GM19240 (cell line): ENCODE data around the gene NCBP2L.
A peak's percentile ranks its signal among the peaks of the same experiment; 100 is the strongest.

Experiments
- DNase-seq: peaks from one replicate; pipeline ENCODE4 v3.0.0; 2011; ENCODE audit warnings: low spot score; ENCODE audit not compliant: insufficient read length

NCBP2L gene

GRCh38 chrX:107752043-107752442, 25.5 kb upstream of the NCBP2L start:
- DNase-seq: no peak

GRCh38 chrX:107752714-107753113, 24.8 kb upstream of the NCBP2L start:
- DNase-seq: no peak

- DNase-seq: no peak
Measured at GRCh38 chrX:107753187-107753586, 24.3 kb upstream of the NCBP2L start.

GRCh38 chrX:107755721-107756120, 21.8 kb upstream of the NCBP2L start:
- DNase-seq: no peak

GRCh38 chrX:107758231-107758766, 19.2 kb upstream of the NCBP2L start:
- no peak for DNase-seq

GRCh38 chrX:107760304-107761077, 17.0 kb upstream of the NCBP2L start:
- DNase-seq: no peak

- DNase-seq: no peak
Measured at GRCh38 chrX:107763647-107764046, 13.9 kb upstream of the NCBP2L start.

- no peak for DNase-seq
Measured at GRCh38 chrX:107764845-107765608, 12.5 kb upstream of the NCBP2L start.

GRCh38 chrX:107766470-107767150, 10.9 kb upstream of the NCBP2L start:
- no peak for DNase-seq

- DNase-seq: no peak
Measured at GRCh38 chrX:107768051-107768450, 9.5 kb upstream of the NCBP2L start.

GRCh38 chrX:107769581-107770317, 7.8 kb upstream of the NCBP2L start:
- no peak for DNase-seq

GRCh38 chrX:107773206-107773605, 4.3 kb upstream of the NCBP2L start:
- no peak for DNase-seq

GRCh38 chrX:107773906-107774435, 3.6 kb upstream of the NCBP2L start:
- DNase-seq: no peak

GRCh38 chrX:107775000-107775733, 2.4 kb upstream of the NCBP2L start:
- no peak for DNase-seq

- peak; percentile 27 for DNase-seq
Measured at GRCh38 chrX:107775734-107776511, 1.6 kb upstream of the NCBP2L start, which contains the start of gene TSC22D3. Gene TSC22D3, minus strand, starts transcription at chrX:107775787. Its CDS starts 368 bp downstream, at chrX:107775419.

- DNase-seq: peak; percentile 65
Measured at GRCh38 chrX:107776649-107777535, 641 bp upstream of the NCBP2L start.

GRCh38 chrX:107780525-107780924, 3.0 kb downstream of the NCBP2L start:
- DNase-seq: no peak

- no peak for DNase-seq
Measured at GRCh38 chrX:107787827-107788226, 10.3 kb downstream of the NCBP2L start.
